Astrocyte (in vitro differentiated cells and primary cell): ENCODE results near the gene DCLK1. TPM values are rescaled to one million over a fixed set of nuclear protein-coding genes. Genes with fewer than 3 reads are reported as not detected.

Experiments used
- DNase-seq: peaks from one replicate; pipeline ENCODE4 v3.0.0-alpha.2; 2010; ENCODE audit warnings: low read depth
- FAIRE-seq: peaks from 2 replicates; lab custom pipeline; 2011; peaks lifted over from hg19 to GRCh38; lab: Jason Lieb, UNC
- H2AFZ ChIP-seq: 2 replicates; pipeline ENCODE4 v1.6.0; 2012; ENCODE audit warnings: low read depth, low read length, inconsistent platforms
- H3K27ac ChIP-seq: 2 replicates; pipeline ENCODE4 v1.5.1; 2011; ENCODE audit warnings: low read depth, low read length, inconsistent platforms
- H3K27me3 ChIP-seq: 2 replicates; pipeline ENCODE4 v1.6.0; 2011; ENCODE audit warnings: low read length, inconsistent platforms; ENCODE audit not compliant: insufficient read depth
- H3K36me3 ChIP-seq: 2 replicates; pipeline ENCODE4 v1.5.1; 2011; ENCODE audit warnings: low read length, inconsistent platforms; ENCODE audit not compliant: insufficient read depth
- H3K4me1 ChIP-seq: 2 replicates; pipeline ENCODE4 v1.5.1; 2011; ENCODE audit warnings: low read length, inconsistent platforms; ENCODE audit not compliant: insufficient read depth
- H3K4me2 ChIP-seq: 2 replicates; pipeline ENCODE4 v1.6.0; 2012; ENCODE audit warnings: low read length, inconsistent platforms
- H3K4me3 ChIP-seq: 2 replicates; pipeline ENCODE4 v1.5.1; 2011; ENCODE audit warnings: low read depth, mild to moderate bottlenecking, low read length, inconsistent platforms; ENCODE audit not compliant: insufficient read depth
- H3K79me2 ChIP-seq: 2 replicates; pipeline ENCODE4 v1.6.0; 2012; ENCODE audit warnings: mild to moderate bottlenecking, low read length, inconsistent platforms; ENCODE audit not compliant: insufficient read depth
- H3K9ac ChIP-seq: 2 replicates; pipeline ENCODE4 v1.6.0; 2012; ENCODE audit warnings: mild to moderate bottlenecking, low read length, inconsistent platforms
- H3K9me3 ChIP-seq: 2 replicates; pipeline ENCODE4 v1.5.1; 2012; ENCODE audit warnings: low read depth, mild to moderate bottlenecking, low read length, inconsistent platforms; ENCODE audit not compliant: insufficient read depth
- H4K20me1 ChIP-seq: 2 replicates; pipeline ENCODE4 v1.6.0; 2012; ENCODE audit warnings: low read length, inconsistent platforms; ENCODE audit not compliant: insufficient read depth
- H3K27ac Mint-ChIP-seq: one replicate; pipeline ENCODE4 v1.8.0; 2021; ENCODE audit warnings: mild to moderate bottlenecking, mixed read lengths; ENCODE audit not compliant: unreplicated experiment
- H3K27me3 Mint-ChIP-seq: one replicate; pipeline ENCODE4 v1.8.0; 2021; ENCODE audit warnings: low read depth, mixed read lengths; ENCODE audit not compliant: unreplicated experiment
- H3K36me3 Mint-ChIP-seq: one replicate; pipeline ENCODE4 v1.8.0; 2021; ENCODE audit warnings: low read depth, mixed read lengths; ENCODE audit not compliant: unreplicated experiment
- H3K4me1 Mint-ChIP-seq: one replicate; pipeline ENCODE4 v1.8.0; 2021; ENCODE audit warnings: low read depth, mixed read lengths; ENCODE audit not compliant: unreplicated experiment
- H3K4me3 Mint-ChIP-seq: one replicate; pipeline ENCODE4 v1.8.0; 2021; ENCODE audit warnings: mild to moderate bottlenecking, moderate library complexity, mixed read lengths; ENCODE audit not compliant: unreplicated experiment
- H3K9me3 Mint-ChIP-seq: one replicate; pipeline ENCODE4 v1.8.0; 2021; ENCODE audit warnings: mild to moderate bottlenecking, mixed read lengths; ENCODE audit not compliant: unreplicated experiment
- EZH2 ChIP-seq: IDR thresholded peaks from 2 replicates; pipeline ENCODE4 v1.6.1; 2012; ENCODE audit warnings: mild to moderate bottlenecking, low read length, inconsistent platforms; ENCODE audit not compliant: insufficient read depth
- total RNA-seq: library from RNA; stranded (reverse); gene quantifications from 2 replicates; pipeline ENCODE4 v1.2.1, GENCODE V29; 2021
- TF ChIP-seq, protein P1 (sequence below): IDR thresholded peaks from 2 replicates; pipeline ENCODE4 v1.5.1; 2011; ENCODE audit warnings: low read depth, mild to moderate bottlenecking, inconsistent platforms, low read length, moderate library complexity; ENCODE audit not compliant: insufficient read depth

Gene DCLK1
- total RNA-seq, 1 donor from 2014 or later, result 4.9 TPM

DNA sequence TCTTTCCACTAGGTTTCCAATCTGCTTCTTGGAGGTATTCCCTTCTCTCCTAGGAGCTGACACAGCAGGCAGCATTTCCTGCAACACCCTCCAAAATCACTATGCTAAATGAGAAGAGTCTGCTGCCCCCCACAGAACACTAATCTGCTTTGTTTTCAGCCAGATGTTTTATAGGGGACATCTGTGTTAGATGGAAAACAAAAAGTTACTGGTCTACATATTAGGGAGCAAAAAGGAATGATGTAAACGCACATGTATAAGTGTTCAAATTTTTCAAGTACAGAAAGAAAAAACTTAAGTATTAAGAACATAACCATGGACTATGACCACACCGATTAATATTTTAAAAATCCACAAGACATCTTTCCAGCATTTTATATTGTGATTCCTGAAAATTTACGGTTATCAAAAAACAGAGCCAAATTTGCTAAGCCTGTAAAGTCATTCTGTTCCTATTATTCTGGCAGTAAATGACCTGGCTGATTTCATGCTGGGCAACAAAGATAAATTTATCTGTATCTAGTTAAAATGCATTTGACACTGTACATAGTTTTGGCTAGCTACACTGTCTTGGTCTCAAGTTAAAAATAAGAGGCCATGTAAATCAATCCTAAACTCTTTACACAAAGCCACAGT, 63.3 kb downstream of the DCLK1 start:
- Mint-ChIP-seq H3K27ac (no peak overlapping the region), H3K27me3 (peaks cover 1% of the 10 kb centered on the region), H3K9me3 (no peaks in the 10 kb centered on the region), H3K4me1 (peaks cover 2% of the 10 kb centered on the region), H3K4me3 (no peak overlapping the region), H3K36me3 (no peaks in the 10 kb centered on the region)
- no peak overlapping the region for H3K9ac ChIP-seq
- no peak overlapping the region for H2AFZ ChIP-seq
- H3K9me3 ChIP-seq, result no peaks in the 10 kb centered on the region
- no peaks in the 10 kb centered on the region for H3K4me1 ChIP-seq
- no peak overlapping the region for H3K27ac ChIP-seq
- DNase-seq (no peak), FAIRE-seq (no peak)
- no peak overlapping the region for H3K4me2 ChIP-seq
- no peaks in the 10 kb centered on the region for H4K20me1 ChIP-seq
- H3K36me3 ChIP-seq, result no peaks in the 10 kb centered on the region
- TF ChIP-seq, protein P1, sequence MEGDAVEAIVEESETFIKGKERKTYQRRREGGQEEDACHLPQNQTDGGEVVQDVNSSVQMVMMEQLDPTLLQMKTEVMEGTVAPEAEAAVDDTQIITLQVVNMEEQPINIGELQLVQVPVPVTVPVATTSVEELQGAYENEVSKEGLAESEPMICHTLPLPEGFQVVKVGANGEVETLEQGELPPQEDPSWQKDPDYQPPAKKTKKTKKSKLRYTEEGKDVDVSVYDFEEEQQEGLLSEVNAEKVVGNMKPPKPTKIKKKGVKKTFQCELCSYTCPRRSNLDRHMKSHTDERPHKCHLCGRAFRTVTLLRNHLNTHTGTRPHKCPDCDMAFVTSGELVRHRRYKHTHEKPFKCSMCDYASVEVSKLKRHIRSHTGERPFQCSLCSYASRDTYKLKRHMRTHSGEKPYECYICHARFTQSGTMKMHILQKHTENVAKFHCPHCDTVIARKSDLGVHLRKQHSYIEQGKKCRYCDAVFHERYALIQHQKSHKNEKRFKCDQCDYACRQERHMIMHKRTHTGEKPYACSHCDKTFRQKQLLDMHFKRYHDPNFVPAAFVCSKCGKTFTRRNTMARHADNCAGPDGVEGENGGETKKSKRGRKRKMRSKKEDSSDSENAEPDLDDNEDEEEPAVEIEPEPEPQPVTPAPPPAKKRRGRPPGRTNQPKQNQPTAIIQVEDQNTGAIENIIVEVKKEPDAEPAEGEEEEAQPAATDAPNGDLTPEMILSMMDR, result no peak
- no peak for TF ChIP-seq EZH2
- H3K79me2 ChIP-seq, result peaks cover 3% of the 10 kb centered on the region
- H3K27me3 ChIP-seq, result no peaks in the 10 kb centered on the region
- no peak overlapping the region for H3K4me3 ChIP-seq

DNA sequence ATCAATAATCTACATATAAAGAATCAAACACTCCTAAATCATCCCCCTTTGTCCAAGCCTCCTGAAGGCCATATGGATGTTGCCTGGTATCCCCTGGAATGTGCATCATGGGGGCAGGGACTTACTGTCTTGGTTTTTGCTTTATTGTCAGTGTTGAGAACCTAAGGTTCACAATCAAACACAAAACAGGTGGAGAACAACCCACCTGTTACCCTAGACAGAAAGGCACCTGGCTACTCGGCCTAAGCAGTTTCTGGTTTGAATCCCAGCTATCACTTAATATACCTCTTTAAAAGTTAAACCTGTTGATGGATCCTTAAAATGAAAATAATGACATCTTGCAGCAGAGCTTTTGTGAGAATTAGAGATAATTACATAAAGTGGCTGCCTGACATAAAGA, 68.9 kb downstream of the DCLK1 start:
- Histone ChIP-seq H3K79me2 (no peaks in the 10 kb centered on the region), H3K4me1 (no peaks in the 10 kb centered on the region), H3K4me2 (no peak overlapping the region), H3K27ac (no peak overlapping the region), H3K27me3 (no peaks in the 10 kb centered on the region), H3K9ac (no peak overlapping the region), H3K4me3 (no peak overlapping the region), H4K20me1 (peaks cover 3% of the 10 kb centered on the region), H3K9me3 (no peaks in the 10 kb centered on the region), H2AFZ (no peak overlapping the region), H3K36me3 (no peaks in the 10 kb centered on the region)
- no peak for FAIRE-seq
- Mint-ChIP-seq H3K9me3 (no peaks in the 10 kb centered on the region), H3K4me3 (no peak overlapping the region), H3K36me3 (no peaks in the 10 kb centered on the region), H3K27me3 (peaks cover 9% of the 10 kb centered on the region), H3K4me1 (no peaks in the 10 kb centered on the region), H3K27ac (no peak overlapping the region)
- no peak for DNase-seq
- TF ChIP-seq, protein P1, result no peak
- no peak for TF ChIP-seq EZH2

DNA sequence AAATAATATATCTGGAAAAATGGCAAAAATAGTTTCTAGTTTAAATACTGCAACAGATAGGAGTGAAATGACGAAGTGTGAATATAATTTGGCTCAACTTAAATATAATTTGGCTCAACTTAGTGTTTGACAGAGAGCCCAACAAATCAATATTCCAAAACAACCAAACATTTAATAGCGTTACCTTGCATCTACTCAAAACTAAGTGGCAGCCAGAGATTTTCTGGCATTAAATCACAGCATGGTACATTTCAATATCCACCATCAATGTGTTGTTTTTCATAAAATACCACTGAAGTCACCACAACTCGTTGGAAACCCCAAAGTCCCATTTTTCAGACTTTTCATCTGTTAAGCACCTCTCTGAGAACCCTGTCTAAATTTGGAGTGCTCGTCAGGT, 69.6 kb downstream of the DCLK1 start:
- H3K4me1 ChIP-seq, result no peaks in the 10 kb centered on the region
- Mint-ChIP-seq H3K27me3 (peaks cover 9% of the 10 kb centered on the region), H3K27ac (no peak overlapping the region), H3K9me3 (no peaks in the 10 kb centered on the region), H3K36me3 (no peaks in the 10 kb centered on the region), H3K4me1 (no peaks in the 10 kb centered on the region), H3K4me3 (no peak overlapping the region)
- TF ChIP-seq EZH2, result no peak
- TF ChIP-seq, protein P1, result no peak
- H3K79me2 ChIP-seq, result no peaks in the 10 kb centered on the region
- H3K36me3 ChIP-seq, result no peaks in the 10 kb centered on the region
- H2AFZ ChIP-seq, result no peak overlapping the region
- FAIRE-seq (no peak), DNase-seq (no peak)
- no peak overlapping the region for H3K27ac ChIP-seq
- peaks cover 3% of the 10 kb centered on the region for H4K20me1 ChIP-seq
- H3K9me3 ChIP-seq, result no peaks in the 10 kb centered on the region
- no peak overlapping the region for H3K9ac ChIP-seq
- H3K4me2 ChIP-seq, result no peak overlapping the region
- no peak overlapping the region for H3K4me3 ChIP-seq
- no peaks in the 10 kb centered on the region for H3K27me3 ChIP-seq
